Measurements from ENCODE around the gene DNLZ. TPM values are rescaled to one million over a fixed set of nuclear protein-coding genes. Genes with fewer than 3 reads are reported as not detected.

DNLZ gene
- total and polyA plus RNA-seq, 2 donors (not counting 3 experiments of a cell fraction or from before 2014, with no cell fraction given): 26.9 to 38.4 TPM

DNA sequence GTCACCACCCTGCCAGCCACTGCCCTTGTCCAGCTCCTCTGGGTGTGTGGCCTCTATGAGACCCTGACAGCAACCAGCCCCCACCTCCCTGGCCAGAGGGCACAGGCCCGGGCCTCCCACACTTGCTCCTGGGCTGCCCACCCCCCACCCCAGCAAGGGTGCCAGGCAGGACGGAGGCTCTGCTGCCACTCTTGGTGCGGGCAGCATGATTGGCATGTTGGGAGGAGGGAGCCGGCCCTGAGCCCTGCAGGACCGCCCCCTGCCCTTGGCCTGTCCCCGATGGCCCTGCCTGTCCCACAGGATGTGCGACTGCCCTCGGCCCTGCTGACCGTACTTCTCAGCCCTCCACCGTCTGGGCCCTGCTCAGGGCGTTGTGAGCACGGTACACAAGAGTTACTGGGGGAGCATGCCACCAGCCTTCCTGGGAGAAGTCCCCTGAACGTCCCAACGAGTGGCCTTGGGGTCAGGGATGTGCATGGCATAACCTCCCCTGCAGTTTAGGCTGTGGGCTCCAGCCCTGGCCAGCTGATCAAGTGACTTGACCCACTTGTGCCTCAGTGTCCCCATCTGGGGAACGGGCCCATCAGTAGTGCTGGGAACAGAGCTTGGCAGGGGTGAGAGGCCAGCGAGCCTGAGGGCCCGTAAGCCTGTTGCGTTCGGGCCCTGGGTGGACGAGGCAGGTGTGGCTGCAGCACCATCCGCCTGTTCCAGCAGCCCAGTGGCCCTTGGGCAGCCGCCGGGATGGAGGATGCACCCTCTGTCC lies 20.2 kb downstream of the DNLZ start:
- dilution Hi-C loops (cut with MboI; ENCODE audit: extremely low pct_ligation_motif_present, low sequenced_read_pairs) (no loop called here), intact Hi-C loops (cut with micrococcal nuclease) (loop anchor here (2.0 kb wide), 1 partner anchor 31 kb away; no protein-coding TSS in a partner anchor)
- Histone ChIP-seq H3K79me2 (ENCODE audit: control insufficient read depth, insufficient read depth, low read length) (no peaks in the 10 kb centered on the region), H4K20me1 (replicated peaks; ENCODE audit: control insufficient read depth, extremely low read depth, insufficient read depth, low read length) (no peaks in the 10 kb centered on the region), H3K27ac (ENCODE audit: insufficient read depth, low read depth, low read length) (no peak overlapping the region), H3K27me3 (ENCODE audit: control insufficient read depth in 2 of 2, insufficient read depth in 2 of 2, low read length in 2 of 2) (no peaks in the 10 kb centered on the region), H3K4me2 (ENCODE audit: insufficient read depth, low read length) (no peak overlapping the region), H3K9me1 (replicated peaks; ENCODE audit: control insufficient read depth, extremely low read depth, insufficient read depth, low read length) (no peaks in the 10 kb centered on the region), H3K4me3 (replicated peaks in 1 of 3; ENCODE audit: insufficient read depth in 1 of 3, low read depth in 1 of 3, low read length in 3 of 3) (no peak overlapping the region), H3K36me3 (ENCODE audit: control insufficient read depth in 2 of 2, extremely low read depth in 1 of 2, insufficient read depth in 2 of 2, low read length in 2 of 2) (peaks cover 4 to 11% of the 10 kb centered on the region in 2 experiments), H3K9me3 (replicated peaks; ENCODE audit: control insufficient read depth, insufficient read depth, low read length) (no peaks in the 10 kb centered on the region), H3K4me1 (ENCODE audit: control insufficient read depth, extremely low read depth, insufficient read depth, low read length) (peaks cover 10% of the 10 kb centered on the region), H2AFZ (ENCODE audit: low read depth, low read length) (no peak overlapping the region), H3K9ac (replicated peaks; ENCODE audit: extremely low read depth, insufficient read depth, low read length) (no peak overlapping the region)
- FAIRE-seq (no peak), DNase-seq (ENCODE audit: low read depth, low spot score) (no peak)
- ChIA-PET CTCF (interaction anchor here (1.6 kb wide), 1 partner anchor 67 kb away, joined by 3 read pairs; no protein-coding TSS in a partner anchor), POLR2A (no interaction called here)
- no TSS peak for BruUV-seq (replicated peaks)
- no peak for TF ChIP-seq POLR2AphosphoS5 (IDR thresholded peaks at IDR 0.05; ENCODE audit: insufficient read depth, low read depth, low read length)
- no peak for TF ChIP-seq MYC (IDR thresholded peaks at IDR 0.05; ENCODE audit: low read depth, low read length)
- no peak for TF ChIP-seq EZH2 (IDR thresholded peaks at IDR 0.05; ENCODE audit: borderline replicate concordance, low read depth, low read length, severe bottlenecking)
- no peak for TF ChIP-seq MAX (IDR thresholded peaks at IDR 0.05; ENCODE audit: insufficient read depth, insufficient read length)
- TF ChIP-seq, protein P1, sequence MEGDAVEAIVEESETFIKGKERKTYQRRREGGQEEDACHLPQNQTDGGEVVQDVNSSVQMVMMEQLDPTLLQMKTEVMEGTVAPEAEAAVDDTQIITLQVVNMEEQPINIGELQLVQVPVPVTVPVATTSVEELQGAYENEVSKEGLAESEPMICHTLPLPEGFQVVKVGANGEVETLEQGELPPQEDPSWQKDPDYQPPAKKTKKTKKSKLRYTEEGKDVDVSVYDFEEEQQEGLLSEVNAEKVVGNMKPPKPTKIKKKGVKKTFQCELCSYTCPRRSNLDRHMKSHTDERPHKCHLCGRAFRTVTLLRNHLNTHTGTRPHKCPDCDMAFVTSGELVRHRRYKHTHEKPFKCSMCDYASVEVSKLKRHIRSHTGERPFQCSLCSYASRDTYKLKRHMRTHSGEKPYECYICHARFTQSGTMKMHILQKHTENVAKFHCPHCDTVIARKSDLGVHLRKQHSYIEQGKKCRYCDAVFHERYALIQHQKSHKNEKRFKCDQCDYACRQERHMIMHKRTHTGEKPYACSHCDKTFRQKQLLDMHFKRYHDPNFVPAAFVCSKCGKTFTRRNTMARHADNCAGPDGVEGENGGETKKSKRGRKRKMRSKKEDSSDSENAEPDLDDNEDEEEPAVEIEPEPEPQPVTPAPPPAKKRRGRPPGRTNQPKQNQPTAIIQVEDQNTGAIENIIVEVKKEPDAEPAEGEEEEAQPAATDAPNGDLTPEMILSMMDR (IDR thresholded peaks at IDR 0.05; ENCODE audit: extremely low read depth in 1 of 2, insufficient read depth in 1 of 2, low read depth in 1 of 2, low read length in 2 of 2): no peak
- TF ChIP-seq POLR2A (IDR thresholded peaks at IDR 0.05; ENCODE audit: low read depth, low read length): no peak
- no peak for TF ChIP-seq FOS (IDR thresholded peaks at IDR 0.05; ENCODE audit: borderline replicate concordance, insufficient read depth, low read length)
- no peak for TF ChIP-seq JUN (IDR thresholded peaks at IDR 0.05; ENCODE audit: borderline replicate concordance, insufficient read depth, insufficient read length, low read depth)
- TF ChIP-seq GATA2 (IDR thresholded peaks at IDR 0.05; ENCODE audit: insufficient read depth, insufficient read length, low read depth, low read length): no peak

Data from endothelial cell of umbilical vein (primary cell).